SU-DHL-6 (cell line): ENCODE results near the gene RASGRF2.

Source experiments
- H2AFZ ChIP-seq: fragments of 200-600 bp; sonication (generic); 2 replicates; pipeline ENCODE4 v1.6.1; 2014; ENCODE audit warnings: low read depth, mild to moderate bottlenecking, moderate library complexity, mixed read lengths, antibody characterized with exemption, low read length; ENCODE audit not compliant: severe bottlenecking
- H3F3A ChIP-seq: fragments of 200-600 bp; shearing (Covaris generic); 2 replicates; pipeline ENCODE4 v1.6.0; 2016; ENCODE audit warnings: antibody characterized with exemption, mild to moderate bottlenecking; ENCODE audit not compliant: insufficient read depth
- H3K27ac ChIP-seq: fragments of 200-600 bp; sonication (generic); 2 replicates; pipeline ENCODE4 v1.5.1; 2016; ENCODE audit warnings: low read depth, mild to moderate bottlenecking, low read length, moderate library complexity, mixed read lengths
- H3K27me3 ChIP-seq: fragments of 200-600 bp; sonication (generic), shearing (Covaris generic); 2 replicates; pipeline ENCODE4 v1.6.0; 2014; ENCODE audit warnings: mild to moderate bottlenecking, low read length
- H3K36me3 ChIP-seq: fragments of 200-600 bp; sonication (generic); 2 replicates; pipeline ENCODE4 v1.6.1; 2014; ENCODE audit warnings: mild to moderate bottlenecking, low read length, mixed read lengths
- H3K4me2 ChIP-seq: fragments of 300-600, 200-600 bp; shearing (Covaris generic), sonication (generic); 2 replicates; pipeline ENCODE4 v1.6.0; 2014; ENCODE audit warnings: low read length, low read depth, mild to moderate bottlenecking; ENCODE audit not compliant: poor library complexity, severe bottlenecking
- H3K4me3 ChIP-seq: fragments of 200-600 bp; sonication (generic); 2 replicates; pipeline ENCODE4 v1.5.1; 2014; ENCODE audit warnings: antibody characterized with exemption, low read length, mild to moderate bottlenecking, mixed read lengths; ENCODE audit not compliant: insufficient read depth, poor library complexity, severe bottlenecking
- H3K79me2 ChIP-seq: fragments of 200-600 bp; sonication (generic); 2 replicates; pipeline ENCODE4 v1.6.1; 2014; ENCODE audit warnings: mild to moderate bottlenecking, low read length, moderate library complexity; ENCODE audit not compliant: insufficient read depth
- H3K9ac ChIP-seq: fragments of 200-600 bp; sonication (generic); 2 replicates; pipeline ENCODE4 v1.7.0; 2014; ENCODE audit warnings: mild to moderate bottlenecking, low read length
- H3K9me2 ChIP-seq: fragments of 200-600 bp; sonication (generic); replicated peaks from 2 replicates; pipeline ENCODE4 v1.6.1; 2014; ENCODE audit warnings: low read length; ENCODE audit not compliant: insufficient read depth
- H3K9me3 ChIP-seq: fragments of 200-600 bp; sonication (generic); 2 replicates; pipeline ENCODE4 v1.6.1; 2014; ENCODE audit warnings: low read length, mixed read lengths; ENCODE audit not compliant: insufficient read depth
- H4K20me1 ChIP-seq: fragments of 200-600 bp; sonication (generic); 2 replicates; pipeline ENCODE4 v1.6.1; 2014; ENCODE audit warnings: low read depth, mild to moderate bottlenecking, antibody characterized with exemption, low read length, moderate library complexity, mixed read lengths
- CTCF ChIP-seq: fragments of 200-600 bp; sonication (generic); IDR thresholded peaks from one replicate; pipeline ENCODE4 v1.5.1; 2017; ENCODE audit warnings: antibody characterized with exemption, mild to moderate bottlenecking, low read length, moderate library complexity; ENCODE audit not compliant: insufficient read depth, poor library complexity, severe bottlenecking
- EZH2phosphoT487 ChIP-seq: fragments of 200-600 bp; sonication (generic), shearing (Covaris generic); conservative IDR thresholded peaks from 2 replicates; pipeline ENCODE4 v1.6.1; 2018; ENCODE audit warnings: mild to moderate bottlenecking, antibody characterized with exemption, low read length, moderate library complexity, mixed read lengths

The RASGRF2 gene

GRCh38 chr5:81075041-81075440 lies 114.9 kb downstream of the RASGRF2 start:
- no peak overlapping the region for H3K4me3 ChIP-seq
- no peak overlapping the region for H3K9ac ChIP-seq
- H3K36me3 ChIP-seq, result no peaks in the 10 kb centered on the region
- TF ChIP-seq CTCF (no peak), EZH2phosphoT487 (no peak)
- no peaks in the 10 kb centered on the region; the same call in 1 of the 2 replicates for H3F3A ChIP-seq
- no peaks in the 10 kb centered on the region for H4K20me1 ChIP-seq
- no peaks in the 10 kb centered on the region for H3K79me2 ChIP-seq
- no peak overlapping the region for H3K27ac ChIP-seq
- no peak overlapping the region for H3K4me2 ChIP-seq
- peaks cover 7% of the 10 kb centered on the region; the same call in 1 of the 2 replicates for H3K9me3 ChIP-seq
- no peaks in the 10 kb centered on the region; the same call in 1 of the 2 replicates for H3K27me3 ChIP-seq
- H2AFZ ChIP-seq, result no peak overlapping the region
- no peaks in the 10 kb centered on the region for H3K9me2 ChIP-seq

- Histone ChIP-seq H4K20me1 (no peaks in the 10 kb centered on the region), H3K27me3 (no peaks in the 10 kb centered on the region; the same call in 1 of the 2 replicates), H3K36me3 (no peaks in the 10 kb centered on the region)
Observed at GRCh38 chr5:81077105-81077504, 116.9 kb downstream of the RASGRF2 start.

GRCh38 chr5:81078930-81079329 lies 118.8 kb downstream of the RASGRF2 start:
- no peaks in the 10 kb centered on the region for H3K36me3 ChIP-seq
- no peak overlapping the region for H2AFZ ChIP-seq
- peaks cover 7% of the 10 kb centered on the region; the same call in 1 of the 2 replicates for H3K9me3 ChIP-seq
- no peak overlapping the region for H3K9ac ChIP-seq
- H3K79me2 ChIP-seq, result no peaks in the 10 kb centered on the region
- no peak overlapping the region for H3K4me2 ChIP-seq
- no peaks in the 10 kb centered on the region for H3F3A ChIP-seq
- no peaks in the 10 kb centered on the region; the same call in 1 of the 2 replicates for H3K27me3 ChIP-seq
- H3K9me2 ChIP-seq, result no peaks in the 10 kb centered on the region
- no peak overlapping the region for H3K4me3 ChIP-seq
- H4K20me1 ChIP-seq, result no peaks in the 10 kb centered on the region
- TF ChIP-seq CTCF (no peak), EZH2phosphoT487 (no peak)
- H3K27ac ChIP-seq, result no peak overlapping the region

More at GRCh38 chr5:81077105-81077504, 116.9 kb downstream of the RASGRF2 start:
- TF ChIP-seq CTCF (no peak), EZH2phosphoT487 (no peak)
- H3F3A ChIP-seq, result no peaks in the 10 kb centered on the region
- no peak overlapping the region for H2AFZ ChIP-seq
- no peaks in the 10 kb centered on the region for H3K9me2 ChIP-seq
- peaks cover 7% of the 10 kb centered on the region; the same call in 1 of the 2 replicates for H3K9me3 ChIP-seq
- H3K79me2 ChIP-seq, result no peaks in the 10 kb centered on the region
- no peak overlapping the region for H3K9ac ChIP-seq
- no peak overlapping the region for H3K27ac ChIP-seq
- no peak overlapping the region for H3K4me3 ChIP-seq
- no peak overlapping the region for H3K4me2 ChIP-seq
